22Rv1 (cell line): ENCODE results near the gene PEAR1.

Experiments
- CTCF ChIP-seq: fragments of 450-650 bp; IDR thresholded peaks from 2 replicates; pipeline ENCODE4 v1.5.1; 2017; ENCODE audit warnings: mild to moderate bottlenecking
- ZFX ChIP-seq: fragments of 450-650 bp; IDR thresholded peaks from 2 replicates; pipeline ENCODE4 v1.6.1; 2017; ENCODE audit warnings: antibody characterized with exemption, borderline replicate concordance

- TF ChIP-seq CTCF (no peak), ZFX (no peak)
These were observed 37.9 kb downstream of the PEAR1 start for GRCh38 chr1:156931211-156931952.
